Measurements from ENCODE around the gene FAM187B. TPM values are rescaled to one million over a fixed set of nuclear protein-coding genes. Genes with fewer than 3 reads are reported as not detected.

The FAM187B gene
- total and polyA plus RNA-seq, 8 donors = not detected

DNA sequence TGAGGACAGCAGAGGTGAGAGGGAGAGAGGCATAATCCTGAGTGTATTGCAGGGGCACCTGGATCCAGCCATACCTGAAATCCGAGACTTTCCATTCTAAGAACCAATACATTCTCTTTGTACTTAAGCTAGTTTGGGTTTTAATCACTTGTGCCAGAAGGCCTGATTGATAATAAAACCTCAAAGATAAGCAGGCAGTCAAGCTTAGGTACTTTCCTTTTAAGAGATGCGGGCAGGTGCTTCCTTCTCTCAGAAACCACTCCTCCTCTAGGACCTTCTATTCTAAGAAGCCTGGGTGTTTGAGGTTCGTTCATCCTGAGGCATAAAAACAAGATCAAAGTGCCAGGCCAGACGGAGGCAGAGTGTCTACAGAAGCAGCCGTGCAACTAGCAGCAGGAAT lies 22.2 kb downstream of the FAM187B start:
- ATAC-seq = peak in 1 of 4 donors; percentile 7
- H3K27ac ChIP-seq = no peak overlapping the region

GRCh38 chr19:35205733-35206323 lies 22.7 kb downstream of the FAM187B start:
- H3K4me3 ChIP-seq = no peak overlapping the region
- WGBS, 2 donors = 20 to 24% methylated on average over 6 of the region's 6 CpGs
- H3K27ac ChIP-seq = no peak overlapping the region
- TF ChIP-seq CTCF (IDR thresholded peaks at IDR 0.05) = no peak
- peaks cover 0 to 7% (median 0%) of the 10 kb centered on the region in 3 donors for H3K4me1 ChIP-seq
- DNase-seq (no peak), ATAC-seq (peak in 3 of 4 donors; percentile 35 to 59 (median 39)), FAIRE-seq (no peak)
- intact Hi-C loops (cut with DNase I) = no loop called here
- no peaks in the 10 kb centered on the region for H3K9me3 ChIP-seq
- H3K27me3 ChIP-seq = no peaks in the 10 kb centered on the region
- H3K36me3 ChIP-seq = no peaks in the 10 kb centered on the region

More for the DNA sequence above, 22.2 kb downstream of the FAM187B start:
- Histone ChIP-seq H3K36me3 (no peaks in the 10 kb centered on the region), H3K27me3 (no peaks in the 10 kb centered on the region), H3K9me3 (no peaks in the 10 kb centered on the region), H3K4me1 (peaks cover 0 to 7% (median 0%) of the 10 kb centered on the region in 3 donors), H3K4me3 (no peak overlapping the region)
- 73 to 83% methylated on average over 5 of the region's 5 CpGs for WGBS, 2 donors
- TF ChIP-seq CTCF (IDR thresholded peaks at IDR 0.05) = no peak
- FAIRE-seq = no peak
- no peak for DNase-seq
- intact Hi-C loops (cut with DNase I) = no loop called here

DNA sequence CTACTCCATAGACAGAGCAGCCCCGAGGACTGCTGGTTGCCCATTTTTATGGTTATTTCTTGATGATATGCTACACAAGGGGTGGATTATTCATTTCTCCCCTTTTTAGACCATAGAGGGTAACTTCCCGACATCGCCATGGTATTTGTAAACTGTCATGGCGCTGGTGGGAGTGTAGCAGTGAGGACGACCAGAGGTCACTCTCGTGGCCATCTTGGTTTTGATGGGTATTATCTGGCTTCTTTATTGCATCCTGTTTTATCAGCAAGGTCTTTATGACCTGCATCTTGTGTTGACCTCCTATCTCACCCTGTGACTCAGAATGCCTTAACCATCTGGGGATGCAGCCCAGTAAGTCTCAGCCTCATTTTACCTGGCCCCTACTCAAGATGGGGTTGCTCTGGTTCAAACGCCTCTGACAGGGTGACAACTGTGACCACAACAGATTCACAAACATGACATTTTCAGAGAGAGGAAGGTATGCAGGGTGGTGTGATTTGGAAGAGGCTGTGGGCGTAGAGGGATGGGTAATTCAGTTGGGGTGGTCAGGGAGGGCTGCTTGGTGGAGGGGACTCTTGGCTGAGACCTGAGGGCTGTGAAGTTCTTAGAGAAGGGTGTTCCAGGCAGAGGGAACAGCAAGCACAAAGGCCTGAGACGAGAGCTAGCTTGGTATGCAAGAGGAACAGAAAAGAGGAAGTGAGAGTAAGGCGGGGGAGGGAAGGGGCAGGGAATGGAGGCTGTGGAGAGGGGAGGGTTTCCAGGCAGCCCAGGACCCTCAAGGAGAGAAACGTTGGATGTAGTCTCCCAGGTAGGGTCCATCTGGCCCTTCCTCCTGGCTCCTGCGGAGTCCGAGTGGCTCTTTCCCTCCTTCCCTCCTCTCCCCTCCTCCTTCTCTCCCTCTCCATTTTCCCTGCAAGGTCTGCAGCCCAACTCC lies 23.5 kb downstream of the FAM187B start:
- WGBS, 2 donors = 72 to 74% methylated on average over 12 to 13 of the region's 13 CpGs
- Histone ChIP-seq H3K4me3 (no peak overlapping the region), H3K9me3 (no peaks in the 10 kb centered on the region), H3K4me1 (peaks cover 0 to 7% (median 0%) of the 10 kb centered on the region in 3 donors), H3K27ac (no peak overlapping the region), H3K36me3 (no peaks in the 10 kb centered on the region), H3K27me3 (no peaks in the 10 kb centered on the region)
- DNase-seq = no peak
- FAIRE-seq = no peak
- intact Hi-C loops (cut with DNase I) = no loop called here
- no peak for TF ChIP-seq CTCF (IDR thresholded peaks at IDR 0.05)
- peak in 3 of 4 donors; percentile 26 to 79 (median 71) for ATAC-seq

DNA sequence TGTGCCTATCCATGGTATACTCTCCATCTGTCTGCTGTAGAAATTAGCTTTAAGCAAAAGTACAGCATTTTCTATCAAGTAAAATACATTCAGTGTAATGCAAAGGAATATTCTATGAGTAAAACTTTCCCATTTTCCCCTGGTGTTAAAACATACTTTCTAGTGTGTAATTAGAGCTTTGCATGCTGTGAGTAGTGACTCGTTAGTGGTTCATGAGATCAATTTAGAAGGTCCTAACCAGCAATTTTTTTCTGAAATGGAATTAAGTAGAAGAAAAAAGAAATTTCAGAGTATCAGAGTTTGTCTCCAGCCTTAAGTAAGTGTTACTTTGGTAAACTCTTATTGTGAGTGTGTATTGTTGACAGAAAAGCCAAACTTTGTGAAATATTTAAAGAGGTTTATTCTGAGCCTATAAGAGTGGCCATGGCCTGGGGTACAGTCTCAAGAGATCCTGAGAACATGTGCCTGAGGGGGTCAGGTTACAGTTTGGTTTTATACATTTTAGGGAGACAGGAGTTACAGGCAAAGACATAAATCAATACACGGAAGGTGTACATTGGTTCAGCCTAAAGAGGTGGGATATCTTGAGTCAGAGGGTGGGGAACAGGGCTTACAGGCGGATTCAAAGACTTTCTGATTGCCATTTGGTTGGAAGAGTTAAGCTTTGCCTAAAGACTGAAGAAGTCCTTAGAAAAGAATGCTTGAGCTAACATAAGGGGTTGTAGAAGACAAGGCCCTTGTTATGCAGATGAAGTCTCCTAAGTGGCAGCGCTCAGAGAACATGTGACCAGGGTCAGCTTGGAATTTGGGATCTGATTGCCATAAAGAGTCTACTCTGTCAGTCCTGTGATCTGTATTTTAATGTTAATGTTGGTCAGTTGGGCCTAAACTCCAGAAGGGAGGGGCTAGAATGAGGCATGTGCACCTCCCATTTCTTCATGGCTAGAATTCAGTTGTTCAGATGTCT lies 25.5 kb downstream of the FAM187B start:
- intact Hi-C loops (cut with DNase I) = no loop called here
- peaks cover 0 to 7% (median 0%) of the 10 kb centered on the region in 3 donors for H3K4me1 ChIP-seq
- H3K4me3 ChIP-seq = no peak overlapping the region
- TF ChIP-seq CTCF (IDR thresholded peaks at IDR 0.05) = no peak
- H3K36me3 ChIP-seq = no peaks in the 10 kb centered on the region
- no peak for FAIRE-seq
- H3K27me3 ChIP-seq = no peaks in the 10 kb centered on the region
- no peak for ATAC-seq
- H3K9me3 ChIP-seq = no peaks in the 10 kb centered on the region
- no peak for DNase-seq
- WGBS, 2 donors = 83% methylated on average over 4 of the region's 4 CpGs
- no peak overlapping the region for H3K27ac ChIP-seq

Measured in pancreas (tissue), 10 donors.